ENCODE measurements around the gene ACOT12.
"Not testable (repeated sequence)": the region's sequence is repeated elsewhere in the genome, so short reads cannot be mapped to it uniquely, and the experiment has no call there.

Gene ACOT12

GRCh38 chr5:81344736-81345135 is 49.2 kb downstream of the ACOT12 start:
- Histone ChIP-seq H3K4me1 (ENCODE audit: insufficient read depth, low read length) (no peaks in the 10 kb centered on the region), H3K9me3 (ENCODE audit: control insufficient read depth, insufficient read depth, low read length) (no peaks in the 10 kb centered on the region), H3K36me3 (ENCODE audit: insufficient read depth, low read length) (no peaks in the 10 kb centered on the region), H3K9ac (ENCODE audit: low read depth, low read length) (no peak overlapping the region)

- H3K9ac ChIP-seq (ENCODE audit: low read depth, low read length); H3K4me1 ChIP-seq (ENCODE audit: insufficient read depth, low read length): not testable (repeated sequence)
Measured at GRCh38 chr5:81338213-81338612, 55.7 kb downstream of the ACOT12 start.

GRCh38 chr5:81337803-81338202 is 56.1 kb downstream of the ACOT12 start:
- Histone ChIP-seq H3K4me1 (ENCODE audit: insufficient read depth, low read length) (no peaks in the 10 kb centered on the region), H3K36me3 (ENCODE audit: insufficient read depth, low read length) (no peaks in the 10 kb centered on the region), H3K9ac (ENCODE audit: low read depth, low read length) (no peak overlapping the region), H3K9me3 (ENCODE audit: control insufficient read depth, insufficient read depth, low read length) (no peaks in the 10 kb centered on the region)

More at GRCh38 chr5:81338213-81338612, 55.7 kb downstream of the ACOT12 start:
- not testable (repeated sequence) for H3K9me3 ChIP-seq (ENCODE audit: control insufficient read depth, insufficient read depth, low read length); H3K36me3 ChIP-seq (ENCODE audit: insufficient read depth, low read length)

- no peak overlapping the region for H3K9ac ChIP-seq (ENCODE audit: low read depth, low read length)
Measured at GRCh38 chr5:81336556-81336955, 57.4 kb downstream of the ACOT12 start.

GRCh38 chr5:81335946-81336345 is 58.0 kb downstream of the ACOT12 start:
- H3K9ac ChIP-seq (ENCODE audit: low read depth, low read length) = no peak overlapping the region
- H3K4me1 ChIP-seq (ENCODE audit: insufficient read depth, low read length) = no peaks in the 10 kb centered on the region
- H3K36me3 ChIP-seq (ENCODE audit: insufficient read depth, low read length) = no peaks in the 10 kb centered on the region
- H3K9me3 ChIP-seq (ENCODE audit: control insufficient read depth, insufficient read depth, low read length) = no peaks in the 10 kb centered on the region

More at GRCh38 chr5:81336556-81336955, 57.4 kb downstream of the ACOT12 start:
- Histone ChIP-seq H3K4me1 (ENCODE audit: insufficient read depth, low read length) (no peaks in the 10 kb centered on the region), H3K9me3 (ENCODE audit: control insufficient read depth, insufficient read depth, low read length) (no peaks in the 10 kb centered on the region), H3K36me3 (ENCODE audit: insufficient read depth, low read length) (no peaks in the 10 kb centered on the region)

GRCh38 chr5:81334304-81335061 is 59.5 kb downstream of the ACOT12 start:
- Histone ChIP-seq H3K4me1 (ENCODE audit: insufficient read depth, low read length) (0 out of 2 replicates have a peak, but pooled peaks cover under 1% of the 10 kb centered on the region), H3K9me3 (ENCODE audit: control insufficient read depth, insufficient read depth, low read length) (no peaks in the 10 kb centered on the region), H3K36me3 (ENCODE audit: insufficient read depth, low read length) (no peaks in the 10 kb centered on the region), H3K9ac (ENCODE audit: low read depth, low read length) (no peak overlapping the region)

GRCh38 chr5:81326554-81326953 is 67.4 kb downstream of the ACOT12 start:
- H3K9me3 ChIP-seq (ENCODE audit: control insufficient read depth, insufficient read depth, low read length) = no peaks in the 10 kb centered on the region
- H3K9ac ChIP-seq (ENCODE audit: low read depth, low read length) = no peak overlapping the region
- H3K36me3 ChIP-seq (ENCODE audit: insufficient read depth, low read length) = no peaks in the 10 kb centered on the region
- H3K4me1 ChIP-seq (ENCODE audit: insufficient read depth, low read length) = peaks cover 11% of the 10 kb centered on the region; the same call in 1 of the 2 replicates

GRCh38 chr5:81317536-81317935 is 76.4 kb downstream of the ACOT12 start:
- Histone ChIP-seq H3K4me1 (ENCODE audit: insufficient read depth, low read length) (peaks cover 3% of the 10 kb centered on the region; the same call in 1 of the 2 replicates), H3K36me3 (ENCODE audit: insufficient read depth, low read length) (no peaks in the 10 kb centered on the region; the same call in 1 of the 2 replicates), H3K9me3 (ENCODE audit: control insufficient read depth, insufficient read depth, low read length) (no peaks in the 10 kb centered on the region), H3K9ac (ENCODE audit: low read depth, low read length) (no peak overlapping the region)

GRCh38 chr5:81316571-81316970 is 77.4 kb downstream of the ACOT12 start:
- no peak overlapping the region for H3K9ac ChIP-seq (ENCODE audit: low read depth, low read length)
- peaks cover 3% of the 10 kb centered on the region; the same call in 1 of the 2 replicates for H3K4me1 ChIP-seq (ENCODE audit: insufficient read depth, low read length)
- H3K9me3 ChIP-seq (ENCODE audit: control insufficient read depth, insufficient read depth, low read length) = no peaks in the 10 kb centered on the region
- no peaks in the 10 kb centered on the region; the same call in none of the 2 replicates for H3K36me3 ChIP-seq (ENCODE audit: insufficient read depth, low read length)

- Histone ChIP-seq H3K36me3 (ENCODE audit: insufficient read depth, low read length) (peaks cover 4% of the 10 kb centered on the region), H3K4me1 (ENCODE audit: insufficient read depth, low read length) (peaks cover 3% of the 10 kb centered on the region; the same call in 1 of the 2 replicates), H3K9me3 (ENCODE audit: control insufficient read depth, insufficient read depth, low read length) (no peaks in the 10 kb centered on the region), H3K9ac (ENCODE audit: low read depth, low read length) (no peak overlapping the region)
Measured at GRCh38 chr5:81315830-81316229, 78.1 kb downstream of the ACOT12 start.

- H3K9ac ChIP-seq (ENCODE audit: low read depth, low read length) = no peak overlapping the region
- H3K9me3 ChIP-seq (ENCODE audit: control insufficient read depth, insufficient read depth, low read length) = no peaks in the 10 kb centered on the region
Measured at GRCh38 chr5:81315336-81315735, 78.6 kb downstream of the ACOT12 start.

GRCh38 chr5:81314581-81314980 is 79.4 kb downstream of the ACOT12 start:
- Histone ChIP-seq H3K9ac (ENCODE audit: low read depth, low read length) (no peak overlapping the region), H3K4me1 (ENCODE audit: insufficient read depth, low read length) (peaks cover 3% of the 10 kb centered on the region; the same call in 1 of the 2 replicates), H3K36me3 (ENCODE audit: insufficient read depth, low read length) (peaks cover 9% of the 10 kb centered on the region), H3K9me3 (ENCODE audit: control insufficient read depth, insufficient read depth, low read length) (no peaks in the 10 kb centered on the region)

More at GRCh38 chr5:81315336-81315735, 78.6 kb downstream of the ACOT12 start:
- Histone ChIP-seq H3K36me3 (ENCODE audit: insufficient read depth, low read length) (peaks cover 9% of the 10 kb centered on the region), H3K4me1 (ENCODE audit: insufficient read depth, low read length) (peaks cover 3% of the 10 kb centered on the region; the same call in 1 of the 2 replicates)

GRCh38 chr5:81313686-81314085 is 80.2 kb downstream of the ACOT12 start:
- Histone ChIP-seq H3K36me3 (ENCODE audit: insufficient read depth, low read length) (peaks cover 9% of the 10 kb centered on the region), H3K4me1 (ENCODE audit: insufficient read depth, low read length) (peaks cover 3% of the 10 kb centered on the region; the same call in 1 of the 2 replicates), H3K9me3 (ENCODE audit: control insufficient read depth, insufficient read depth, low read length) (no peaks in the 10 kb centered on the region), H3K9ac (ENCODE audit: low read depth, low read length) (no peak overlapping the region)

- H3K36me3 ChIP-seq (ENCODE audit: insufficient read depth, low read length) = peaks cover 9% of the 10 kb centered on the region
- H3K4me1 ChIP-seq (ENCODE audit: insufficient read depth, low read length) = peaks cover 3% of the 10 kb centered on the region; the same call in 1 of the 2 replicates
Measured at GRCh38 chr5:81313278-81313677, 80.7 kb downstream of the ACOT12 start.

More at GRCh38 chr5:81313278-81313677, 80.7 kb downstream of the ACOT12 start:
- H3K9ac ChIP-seq (ENCODE audit: low read depth, low read length) = no peak overlapping the region
- no peaks in the 10 kb centered on the region for H3K9me3 ChIP-seq (ENCODE audit: control insufficient read depth, insufficient read depth, low read length)
